GM18517 (cell line): ENCODE data around the gene LIMCH1.
"Not testable (repeated sequence)": the region's sequence is repeated elsewhere in the genome, so short reads cannot be mapped to it uniquely, and the experiment has no call there.

Experiments
- ATAC-seq: cut with Tn5 transposase; IDR thresholded peaks from one replicate; pipeline ENCODE4 v1.9.1; 2021; ENCODE audit warnings: mild to moderate bottlenecking, moderate library complexity; ENCODE audit not compliant: unreplicated experiment

LIMCH1 gene, protein sequence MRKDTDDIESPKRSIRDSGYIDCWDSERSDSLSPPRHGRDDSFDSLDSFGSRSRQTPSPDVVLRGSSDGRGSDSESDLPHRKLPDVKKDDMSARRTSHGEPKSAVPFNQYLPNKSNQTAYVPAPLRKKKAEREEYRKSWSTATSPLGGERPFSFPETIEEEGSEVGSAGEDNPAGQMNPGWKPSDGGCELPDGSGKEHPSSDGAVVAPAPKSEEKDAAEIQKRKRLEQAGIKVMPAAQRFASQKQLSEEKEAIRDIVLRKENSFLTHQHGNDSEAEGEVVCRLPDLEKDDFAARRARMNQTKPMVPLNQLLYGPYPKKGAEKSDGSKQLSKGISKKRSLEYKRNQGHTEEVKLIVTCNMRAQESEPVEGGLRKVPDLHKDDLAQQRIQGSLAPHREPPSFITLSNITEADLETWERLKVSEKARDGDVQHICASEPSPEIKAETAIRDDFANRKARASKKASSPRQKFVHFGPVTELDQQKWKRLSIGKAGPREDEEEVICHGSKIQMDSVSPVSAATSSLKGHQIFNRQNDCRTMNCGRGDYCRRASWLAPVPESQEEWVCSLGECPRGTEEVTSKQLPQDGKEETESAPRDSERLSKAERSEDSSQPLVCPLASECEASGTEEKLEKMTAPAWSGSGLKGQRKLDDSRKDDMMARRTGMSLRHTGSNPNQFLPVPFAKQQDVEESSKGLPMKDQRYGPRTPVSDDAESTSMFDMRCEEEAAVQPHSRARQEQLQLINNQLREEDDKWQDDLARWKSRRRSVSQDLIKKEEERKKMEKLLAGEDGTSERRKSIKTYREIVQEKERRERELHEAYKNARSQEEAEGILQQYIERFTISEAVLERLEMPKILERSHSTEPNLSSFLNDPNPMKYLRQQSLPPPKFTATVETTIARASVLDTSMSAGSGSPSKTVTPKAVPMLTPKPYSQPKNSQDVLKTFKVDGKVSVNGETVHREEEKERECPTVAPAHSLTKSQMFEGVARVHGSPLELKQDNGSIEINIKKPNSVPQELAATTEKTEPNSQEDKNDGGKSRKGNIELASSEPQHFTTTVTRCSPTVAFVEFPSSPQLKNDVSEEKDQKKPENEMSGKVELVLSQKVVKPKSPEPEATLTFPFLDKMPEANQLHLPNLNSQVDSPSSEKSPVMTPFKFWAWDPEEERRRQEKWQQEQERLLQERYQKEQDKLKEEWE (N-terminal part only)

DNA sequence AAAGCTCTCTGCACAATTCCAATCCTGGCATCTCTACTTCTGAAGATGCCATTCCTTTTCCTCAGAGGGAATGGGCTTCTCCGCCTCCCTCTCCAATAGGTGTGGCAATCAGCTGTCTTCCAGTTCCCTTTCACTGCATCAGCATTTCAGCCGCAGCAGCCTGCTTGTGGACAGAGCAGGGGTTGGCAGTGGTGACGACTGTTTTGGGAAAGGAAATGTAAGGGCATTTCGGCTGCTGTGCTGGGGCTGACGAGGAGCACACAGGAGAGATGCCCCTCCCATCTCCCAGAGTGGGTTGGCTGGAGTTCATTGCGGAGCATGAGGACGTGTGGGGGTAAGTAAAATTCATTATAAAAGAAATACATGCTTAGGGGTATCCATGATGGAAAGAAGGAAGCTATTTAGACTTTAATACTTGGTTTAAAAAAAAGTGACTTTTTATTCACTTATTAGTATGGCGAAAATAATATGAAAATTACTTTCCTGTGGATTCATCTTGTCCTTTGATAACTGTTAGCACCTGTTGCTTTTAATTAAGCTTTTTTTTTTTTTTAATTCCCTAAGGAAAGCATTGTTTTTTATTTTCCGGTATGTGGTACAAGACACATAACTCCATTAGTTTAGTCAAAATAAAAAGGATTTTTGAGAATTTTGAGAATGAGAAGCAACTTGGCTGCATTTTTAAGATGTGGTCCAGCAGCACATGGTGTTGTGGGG lies at the start of gene LIMCH1:
LIMCH1 (plus strand) TSS at position 141 of the 717 bp plus-strand sequence. CDS start 67,839 bp downstream, outside the sequence.
- no peak for ATAC-seq

DNA sequence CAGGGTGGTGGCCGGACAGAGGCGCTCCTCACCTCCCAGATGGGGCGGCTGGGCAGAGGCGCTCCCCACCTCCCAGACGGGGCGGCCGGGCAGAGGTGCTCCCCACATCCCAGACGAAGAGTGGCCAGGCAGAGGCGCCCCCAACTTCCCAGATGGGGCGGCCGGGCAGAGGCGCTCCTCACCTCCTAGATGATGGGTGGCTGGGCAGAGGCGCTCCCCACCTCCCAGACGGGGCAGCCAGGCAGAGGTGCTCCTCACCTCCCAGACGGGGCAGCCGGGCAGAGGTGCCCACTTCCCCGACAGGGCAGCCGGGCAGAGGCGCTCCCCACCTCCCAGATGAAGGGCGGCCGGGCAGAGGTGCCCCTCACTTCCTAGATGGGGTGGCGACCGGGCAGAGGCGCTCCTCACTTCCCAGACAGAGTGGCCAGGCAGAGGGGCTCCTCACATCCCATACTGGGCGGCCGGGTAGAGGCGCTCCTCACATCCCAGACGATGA lies 46.8 kb upstream of the LIMCH1 start:
- not testable (repeated sequence) for ATAC-seq

DNA sequence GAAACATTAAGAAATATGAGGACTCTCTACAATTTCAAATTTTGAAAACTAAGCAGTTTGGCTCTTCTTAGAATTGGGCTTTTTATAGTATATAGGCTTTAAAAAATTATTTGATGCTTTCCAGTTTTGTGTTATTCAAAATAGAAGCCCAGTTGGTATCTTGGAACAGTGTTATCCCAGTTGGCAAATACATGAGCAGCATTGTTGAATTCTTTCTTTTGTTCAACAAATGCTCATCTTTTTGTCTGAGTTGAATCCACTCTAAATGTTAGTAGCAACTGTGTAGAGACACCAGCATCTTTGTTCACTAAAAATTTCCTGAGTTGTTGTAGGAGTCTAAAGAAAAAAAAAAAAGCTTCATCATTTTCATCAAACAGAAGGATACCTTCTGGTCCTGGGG lies 41.0 kb upstream of the LIMCH1 start:
- no peak for ATAC-seq

DNA sequence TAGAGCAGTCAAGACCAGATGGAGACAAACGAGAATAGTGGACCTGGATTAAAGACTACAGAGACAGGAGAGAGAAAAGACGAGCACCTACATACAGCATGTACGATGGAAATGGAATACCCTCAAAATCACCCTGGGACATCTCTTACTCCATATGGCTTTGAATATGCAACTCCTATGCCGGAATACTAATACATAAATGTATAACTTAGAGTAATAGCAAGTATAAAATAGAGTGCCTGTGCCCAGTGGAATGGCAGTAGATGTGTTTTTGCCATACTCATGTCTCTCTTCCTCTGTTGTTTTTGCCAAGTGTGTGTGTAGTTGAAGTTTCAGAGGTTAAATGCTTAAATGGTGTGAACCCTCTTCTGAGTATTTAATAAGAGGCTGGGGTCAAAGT lies 39.8 kb upstream of the LIMCH1 start:
- no peak for ATAC-seq

DNA sequence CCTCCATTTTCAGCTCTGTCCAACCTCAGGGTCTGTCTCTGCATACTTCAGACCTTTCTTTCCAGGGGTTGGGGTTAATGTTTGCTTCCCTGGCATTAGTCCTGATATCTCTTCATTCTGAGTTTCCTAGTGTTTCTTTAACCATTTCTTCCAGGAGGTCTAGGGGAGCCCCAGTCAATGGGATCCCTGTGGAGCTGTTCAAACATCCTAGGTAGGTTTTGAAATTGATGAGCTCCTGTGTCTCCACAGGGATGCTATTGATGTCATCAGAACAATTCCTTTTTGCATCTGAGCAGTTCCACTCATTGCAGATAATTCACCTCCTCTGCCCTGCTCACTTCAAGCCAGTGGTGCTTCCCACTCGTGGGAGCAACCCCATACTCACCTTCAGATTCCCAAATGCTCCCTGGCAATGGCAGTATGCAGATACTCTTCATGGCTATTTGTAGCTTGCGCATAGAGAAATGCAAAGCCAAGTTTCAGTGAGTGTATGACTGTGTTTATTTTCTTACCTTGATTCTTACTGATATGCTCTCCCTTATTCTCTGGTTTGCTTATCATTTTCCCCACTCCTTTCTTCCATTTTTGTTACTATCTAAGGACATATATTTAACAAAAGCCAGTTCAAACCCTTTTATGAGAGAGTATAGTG lies 33.7 kb upstream of the LIMCH1 start:
- ATAC-seq, result no peak

DNA sequence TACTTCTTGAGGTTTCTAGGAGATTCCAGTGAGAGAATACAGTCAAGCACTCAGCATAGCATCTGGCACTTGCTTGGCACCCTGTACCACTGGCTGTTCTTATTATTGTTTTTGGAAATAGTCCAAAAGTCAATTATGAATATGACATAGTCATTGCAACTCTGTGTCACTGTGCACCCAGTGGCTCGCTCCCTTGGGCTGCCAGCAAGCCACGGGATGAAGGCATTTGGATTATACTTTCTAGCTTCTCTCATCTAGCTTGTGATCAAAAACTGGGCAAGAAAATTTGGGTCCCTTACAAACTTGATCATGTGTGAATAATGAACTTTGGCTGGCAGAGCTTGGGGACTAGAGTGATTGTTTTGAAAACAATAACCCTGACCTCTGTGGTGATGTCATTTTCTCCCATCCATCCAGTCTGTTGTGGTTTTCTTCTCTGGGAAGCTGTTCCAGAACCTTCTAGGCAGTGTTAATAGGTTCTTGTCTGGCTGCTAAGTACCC lies 32.7 kb upstream of the LIMCH1 start:
- ATAC-seq, result no peak

DNA sequence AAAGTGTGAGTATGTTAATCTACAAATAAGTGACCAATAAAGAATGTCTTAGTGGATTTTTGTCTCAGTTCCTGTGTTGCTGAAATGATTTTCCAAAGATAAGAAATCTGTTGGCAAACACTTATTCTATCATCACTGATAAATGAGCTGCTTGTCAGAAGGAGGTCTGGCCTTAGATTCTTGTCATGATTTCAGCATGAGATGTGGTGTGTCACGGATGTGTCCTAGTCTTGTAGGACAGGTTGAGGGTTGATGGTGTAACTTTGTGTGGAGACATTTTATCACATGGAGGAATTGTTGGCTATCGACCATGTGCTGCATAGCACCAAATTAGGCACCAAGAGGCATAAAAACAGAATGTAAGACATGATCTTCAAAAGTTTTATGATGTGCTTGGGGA lies 31.8 kb upstream of the LIMCH1 start:
- no peak for ATAC-seq

DNA sequence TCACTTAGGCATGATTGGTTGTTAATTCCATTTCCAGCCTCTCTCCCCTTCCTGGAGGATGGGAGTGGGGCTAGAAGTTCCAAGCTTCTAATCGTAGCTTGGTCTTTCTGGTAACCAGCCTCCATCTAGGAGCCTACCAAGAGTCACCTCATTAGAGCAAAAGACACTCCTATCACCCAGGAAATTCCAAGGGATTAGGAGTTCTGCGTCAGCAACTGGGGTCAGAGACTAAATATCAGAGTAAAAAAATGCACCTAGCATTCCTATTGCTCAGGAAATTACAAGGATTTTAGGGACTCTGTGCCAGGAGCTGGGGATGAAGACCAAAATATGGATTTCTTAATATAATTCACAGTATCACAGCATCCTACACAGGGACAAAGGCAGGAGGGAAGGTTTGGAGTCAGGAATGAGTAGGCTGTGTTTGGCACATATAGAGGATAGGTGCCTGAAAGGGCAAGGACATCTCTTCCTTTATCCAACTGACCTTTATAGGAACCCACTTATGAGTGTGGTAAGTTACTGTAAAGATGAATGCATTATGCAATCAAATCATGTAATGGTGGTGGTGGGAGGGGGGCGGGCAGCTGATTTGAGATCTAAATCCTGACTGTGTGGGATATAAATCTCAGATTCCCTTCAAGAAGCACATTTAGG lies 30.5 kb upstream of the LIMCH1 start:
- ATAC-seq, result no peak

DNA sequence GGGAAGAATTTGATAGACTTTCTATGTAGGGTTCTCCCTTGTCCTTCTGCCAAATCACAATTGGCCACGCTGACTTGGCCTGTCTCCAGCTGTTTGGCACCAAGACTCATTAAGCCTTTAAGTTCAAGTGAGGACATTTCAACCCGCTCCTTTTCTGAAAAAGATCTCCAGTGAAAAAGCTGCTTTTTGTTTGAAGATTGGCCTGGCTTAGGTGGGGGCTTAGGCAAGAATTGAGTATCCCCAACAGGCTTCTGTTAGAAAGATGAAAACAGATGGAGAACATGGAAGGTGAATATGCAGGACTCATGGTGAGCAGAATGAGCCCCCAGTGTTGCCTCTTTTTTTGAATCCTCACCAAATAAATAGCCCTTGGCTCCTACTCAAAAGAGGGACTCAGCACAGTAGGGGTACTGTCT lies 28.5 kb upstream of the LIMCH1 start:
- no peak for ATAC-seq

DNA sequence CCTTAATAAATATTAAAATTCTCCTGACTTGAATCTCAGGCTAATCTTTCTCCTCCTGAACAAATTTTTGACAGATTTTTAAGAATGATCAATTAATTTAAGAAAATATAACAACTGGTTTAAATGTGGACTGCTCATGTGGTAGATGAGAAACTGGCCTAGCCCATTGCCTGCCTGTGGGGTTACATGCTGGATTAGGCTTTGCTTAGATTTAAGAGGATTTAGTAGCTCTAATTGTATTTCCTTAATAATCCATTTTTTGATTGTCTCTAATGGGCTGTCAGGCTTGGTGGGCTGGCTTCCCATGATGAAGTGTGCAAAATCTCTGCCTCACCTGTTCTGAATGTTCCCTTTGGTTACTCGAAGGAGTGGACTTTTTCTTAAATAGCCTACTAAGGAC lies 27.8 kb upstream of the LIMCH1 start:
- ATAC-seq, result no peak

DNA sequence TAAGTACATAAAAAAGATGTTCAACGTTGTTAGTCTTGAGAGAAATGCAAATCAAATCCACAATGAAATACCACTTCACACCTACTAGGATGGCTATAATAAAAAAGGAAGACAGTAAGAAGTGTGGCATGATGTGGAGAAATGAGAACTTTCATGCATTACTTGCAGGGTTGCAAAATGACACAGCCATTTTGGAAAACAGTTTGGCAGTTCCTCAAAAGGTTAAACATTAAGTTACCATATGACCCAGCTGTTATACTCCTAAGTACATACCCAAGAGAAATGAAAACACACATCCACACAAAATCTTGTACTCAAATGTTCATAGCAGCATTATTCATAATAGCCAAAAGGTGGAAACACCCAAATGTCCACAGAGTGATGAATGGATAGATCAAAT lies 25.8 kb upstream of the LIMCH1 start:
- ATAC-seq, result no peak

DNA sequence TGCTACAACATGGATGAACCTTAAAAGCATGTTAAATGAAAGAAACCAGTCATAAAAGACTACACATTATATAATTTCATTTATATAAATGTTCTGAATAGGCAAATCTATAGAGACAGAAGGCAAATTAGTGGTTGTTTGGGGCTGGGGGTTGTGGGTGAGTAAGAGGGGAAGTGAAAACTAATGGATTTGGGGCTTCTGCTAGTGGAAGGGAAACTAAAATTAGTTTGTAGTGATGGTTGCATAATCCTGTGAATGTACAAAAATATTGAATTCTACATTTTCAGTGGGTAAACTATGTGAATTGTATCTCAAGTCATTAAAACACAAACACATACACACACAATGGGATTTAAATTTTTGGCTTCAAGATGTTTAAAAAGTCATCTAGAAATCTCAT lies 25.4 kb upstream of the LIMCH1 start:
- no peak for ATAC-seq

DNA sequence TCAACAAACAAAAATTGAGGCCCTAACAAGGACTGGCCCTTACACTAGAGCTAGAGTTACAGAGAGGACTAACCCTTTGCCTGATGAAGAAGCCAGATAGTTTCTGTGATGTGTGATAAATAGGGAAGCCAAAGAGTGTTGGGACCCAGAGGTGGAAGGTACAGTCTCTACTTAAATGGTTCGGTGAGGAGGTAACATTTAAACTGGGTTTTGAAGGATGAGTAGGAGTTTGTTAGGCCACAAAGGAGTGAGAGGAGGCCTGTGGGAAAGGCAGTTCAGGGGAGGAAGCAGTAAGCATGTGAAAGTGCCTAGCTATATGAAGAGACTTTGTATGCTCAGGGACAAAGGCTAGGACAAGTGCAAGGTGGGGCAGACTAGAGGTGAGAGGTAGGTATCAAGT lies 23.8 kb upstream of the LIMCH1 start:
- ATAC-seq, result no peak

DNA sequence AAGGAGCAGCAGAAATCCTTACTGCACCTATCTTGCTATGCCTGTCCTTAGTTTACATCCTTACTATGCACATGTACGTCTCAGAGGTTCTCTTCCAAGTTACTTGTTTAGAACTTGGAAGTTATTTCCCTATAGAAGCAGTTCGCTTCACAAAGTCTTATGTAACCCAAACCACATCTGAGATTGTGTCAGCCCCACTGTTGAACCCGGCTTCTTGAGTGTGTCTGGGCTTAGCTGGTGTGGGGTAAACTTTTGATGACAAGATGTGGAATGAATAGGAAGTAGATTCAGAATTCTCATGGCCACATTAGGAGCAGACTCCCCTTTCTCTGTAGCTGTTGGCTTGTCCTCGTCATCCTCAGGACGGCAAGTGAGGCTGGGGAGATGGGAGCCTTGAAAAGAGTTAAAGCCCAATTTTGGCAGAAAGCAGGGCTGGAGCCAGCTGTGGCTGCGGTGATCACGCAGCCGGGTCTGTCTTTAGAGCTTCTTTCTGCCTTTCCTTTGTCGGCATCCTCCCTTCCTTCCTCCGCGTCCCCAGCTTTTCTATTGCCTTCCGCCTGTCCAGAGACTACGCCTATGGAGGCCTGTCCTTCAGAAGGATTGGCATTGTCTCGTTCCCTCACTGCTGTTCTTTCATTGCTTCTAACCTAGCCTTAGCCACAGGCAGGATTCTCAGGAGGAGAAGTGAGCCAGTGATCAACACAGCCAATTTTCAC lies 23.0 kb upstream of the LIMCH1 start:
- ATAC-seq, result no peak

DNA sequence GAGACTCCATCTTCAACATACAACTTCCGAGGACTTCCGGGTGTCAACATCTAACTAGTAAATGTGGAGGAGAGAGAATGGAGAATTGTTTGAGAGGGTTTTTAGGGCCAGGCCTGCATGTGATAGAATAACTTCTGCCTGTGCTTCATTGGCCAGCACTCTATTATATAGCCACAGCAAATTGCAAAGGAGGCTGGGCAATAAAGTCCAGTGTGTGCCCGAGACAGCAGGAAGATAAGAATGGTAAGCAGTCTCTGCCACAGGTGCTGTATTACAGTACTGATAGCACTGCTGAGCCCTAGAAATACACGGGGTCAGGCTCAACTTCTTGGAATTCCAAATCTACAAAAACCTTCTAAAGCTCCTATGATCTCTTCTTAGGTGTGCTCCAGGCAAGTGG lies 20.8 kb upstream of the LIMCH1 start:
- ATAC-seq, result no peak

DNA sequence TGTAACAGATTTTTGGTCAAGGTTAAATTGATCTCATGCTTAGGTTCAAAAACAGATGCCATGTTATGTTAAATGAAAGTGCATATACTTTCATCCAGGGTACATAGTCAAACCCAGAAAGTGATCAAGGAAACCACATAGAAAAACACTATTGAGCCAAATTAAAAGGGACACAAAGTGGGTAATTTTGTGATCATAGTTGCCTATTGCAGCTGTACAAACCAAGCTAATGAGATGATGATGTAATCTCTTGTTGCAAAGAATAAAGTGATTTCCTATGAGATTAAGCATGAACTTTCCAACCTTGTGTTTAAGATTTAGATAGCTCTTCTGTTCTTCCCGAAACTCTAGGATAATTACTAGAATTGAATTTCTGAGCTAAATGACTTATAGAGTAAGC lies 20.2 kb upstream of the LIMCH1 start:
- no peak for ATAC-seq

DNA sequence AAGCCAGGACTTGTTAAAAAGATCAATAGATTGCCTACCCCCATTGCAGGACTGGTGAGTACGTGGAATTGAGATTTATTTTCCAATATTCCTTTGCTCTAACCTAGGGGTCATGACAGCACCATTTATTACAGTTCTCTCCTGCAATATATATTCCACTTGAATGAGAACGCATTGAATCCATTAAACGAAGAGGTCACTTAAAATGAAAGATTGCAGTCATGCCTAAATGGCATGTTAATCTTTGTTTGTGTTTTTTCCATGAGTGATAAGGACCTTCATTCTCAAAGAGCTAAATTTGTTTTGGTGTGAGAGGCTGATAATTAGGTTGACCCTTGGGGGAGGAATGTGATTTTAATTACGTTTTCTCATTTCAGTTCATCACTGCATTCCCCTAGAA lies 13.5 kb upstream of the LIMCH1 start:
- ATAC-seq, result no peak

DNA sequence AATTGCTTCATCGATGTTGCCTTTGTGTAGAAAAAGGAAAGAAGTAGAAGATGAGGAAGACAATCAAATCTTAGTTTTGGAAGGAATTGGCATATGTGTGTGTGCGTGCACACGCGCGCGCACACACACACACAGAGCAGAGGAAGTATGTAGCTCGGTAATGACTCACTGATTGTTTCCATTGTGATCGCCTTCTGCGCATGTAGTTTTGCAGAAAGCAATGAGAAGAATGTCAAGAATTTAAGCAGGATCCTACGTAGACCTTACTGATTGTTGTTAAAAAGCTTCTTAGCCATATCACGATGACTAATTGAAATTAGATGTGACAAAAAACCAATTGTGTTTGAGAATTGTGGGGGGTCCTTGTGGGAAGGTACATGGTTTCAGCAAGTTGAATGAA lies 12.8 kb upstream of the LIMCH1 start:
- no peak for ATAC-seq

DNA sequence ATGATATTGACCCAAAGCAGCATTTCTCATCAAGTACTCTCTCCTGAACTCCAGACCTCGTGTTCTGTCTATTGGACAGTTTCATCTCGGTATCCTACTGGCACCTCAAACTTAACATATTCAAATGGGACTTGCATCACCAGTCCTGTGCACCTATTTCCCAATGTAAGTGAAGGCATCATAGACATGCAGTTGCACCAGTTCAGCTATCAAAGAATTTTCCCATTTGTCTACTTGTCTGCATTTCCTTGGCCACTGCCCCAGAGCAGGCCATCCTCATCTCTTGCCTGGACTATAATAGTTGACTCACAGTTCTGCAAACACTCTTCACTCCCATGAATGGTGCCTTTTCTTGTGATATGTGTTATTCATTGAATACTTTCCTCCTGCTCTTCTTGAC lies 11.3 kb upstream of the LIMCH1 start:
- no peak for ATAC-seq
